Astrocyte of the spinal cord (primary cell): ENCODE data around the gene MTHFSD.

ENCODE experiments used
- DNase-seq: peaks from one replicate; pipeline ENCODE4 v3.0.0; 2011; ENCODE audit warnings: low read depth, low spot score
- H3K4me3 ChIP-seq: 2 replicates; pipeline ENCODE4 v1.5.1; 2011; ENCODE audit warnings: low read depth, mild to moderate bottlenecking, low read length, moderate library complexity
- in situ Hi-C: cut with HindIII; loops from 2 replicates; pipeline ENCODE4 v1.10.0; 2017; ENCODE audit warnings: low sequenced_read_pairs
- TF ChIP-seq, protein P1 (sequence below): IDR thresholded peaks from 2 replicates; pipeline ENCODE4 v1.5.1; 2012; ENCODE audit warnings: low read depth, mild to moderate bottlenecking, low read length, inconsistent platforms

Gene MTHFSD

GRCh38 chr16:86573646-86574508 lies 18.8 kb upstream of the MTHFSD start:
- H3K4me3 ChIP-seq: no peak overlapping the region
- TF ChIP-seq, protein P1, sequence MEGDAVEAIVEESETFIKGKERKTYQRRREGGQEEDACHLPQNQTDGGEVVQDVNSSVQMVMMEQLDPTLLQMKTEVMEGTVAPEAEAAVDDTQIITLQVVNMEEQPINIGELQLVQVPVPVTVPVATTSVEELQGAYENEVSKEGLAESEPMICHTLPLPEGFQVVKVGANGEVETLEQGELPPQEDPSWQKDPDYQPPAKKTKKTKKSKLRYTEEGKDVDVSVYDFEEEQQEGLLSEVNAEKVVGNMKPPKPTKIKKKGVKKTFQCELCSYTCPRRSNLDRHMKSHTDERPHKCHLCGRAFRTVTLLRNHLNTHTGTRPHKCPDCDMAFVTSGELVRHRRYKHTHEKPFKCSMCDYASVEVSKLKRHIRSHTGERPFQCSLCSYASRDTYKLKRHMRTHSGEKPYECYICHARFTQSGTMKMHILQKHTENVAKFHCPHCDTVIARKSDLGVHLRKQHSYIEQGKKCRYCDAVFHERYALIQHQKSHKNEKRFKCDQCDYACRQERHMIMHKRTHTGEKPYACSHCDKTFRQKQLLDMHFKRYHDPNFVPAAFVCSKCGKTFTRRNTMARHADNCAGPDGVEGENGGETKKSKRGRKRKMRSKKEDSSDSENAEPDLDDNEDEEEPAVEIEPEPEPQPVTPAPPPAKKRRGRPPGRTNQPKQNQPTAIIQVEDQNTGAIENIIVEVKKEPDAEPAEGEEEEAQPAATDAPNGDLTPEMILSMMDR: no peak
- in situ Hi-C loops: loop anchor here (25.0 kb wide), 1 partner anchor 488 kb away; no protein-coding TSS in a partner anchor
- no peak for DNase-seq

DNA sequence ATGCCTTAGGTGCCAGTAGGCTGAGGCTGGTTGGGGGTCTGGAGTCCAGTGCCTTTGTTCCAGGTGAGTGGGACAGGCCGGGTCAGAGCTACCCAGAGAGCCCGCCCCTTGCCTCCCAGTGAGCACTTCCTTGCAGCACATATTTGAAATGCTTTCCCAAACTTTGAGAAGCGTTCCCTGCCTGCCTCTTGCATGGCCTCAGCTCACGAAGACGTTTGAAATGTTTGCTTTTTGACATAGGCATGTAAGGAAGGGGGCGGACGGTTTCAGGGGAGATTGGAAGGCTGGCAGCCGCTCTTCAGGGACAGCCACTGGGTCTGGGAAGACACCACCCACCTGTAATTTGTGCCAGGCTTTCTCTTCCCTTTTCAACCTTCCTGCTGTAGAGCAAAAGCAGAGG lies 18.2 kb upstream of the MTHFSD start:
- in situ Hi-C loops: loop anchor here (25.0 kb wide), 1 partner anchor 489 kb away; no protein-coding TSS in a partner anchor
- DNase-seq: peak; percentile 43
- TF ChIP-seq, protein P1: no peak
- no peak overlapping the region for H3K4me3 ChIP-seq

DNA sequence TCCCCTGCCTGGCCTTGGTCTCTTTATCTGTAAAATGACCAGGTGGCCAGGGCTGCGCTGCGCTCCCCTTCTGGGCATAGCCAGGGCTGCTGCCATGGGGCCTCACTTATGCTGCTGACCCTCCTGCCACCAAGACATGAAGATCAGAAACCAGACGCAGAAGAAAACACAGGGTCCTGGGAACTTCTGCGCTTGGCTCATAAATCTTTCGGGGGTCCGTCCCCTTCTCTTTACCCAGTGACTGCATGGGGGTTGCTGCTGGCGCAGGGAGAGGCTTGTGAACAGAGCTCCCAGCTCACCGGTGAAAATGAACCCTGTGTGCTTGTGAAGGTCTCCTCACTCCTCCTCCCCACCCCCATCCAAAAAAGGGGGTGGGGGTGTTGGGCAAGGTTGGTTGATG lies 17.6 kb upstream of the MTHFSD start:
- H3K4me3 ChIP-seq: peak overlapping the region; percentile 5
- no peak for DNase-seq
- in situ Hi-C loops: loop anchor here (25.0 kb wide), 1 partner anchor 490 kb away; no protein-coding TSS in a partner anchor
- TF ChIP-seq, protein P1: no peak

- in situ Hi-C loops: loop anchor here (25.0 kb wide), 1 partner anchor 490 kb away; no protein-coding TSS in a partner anchor
- H3K4me3 ChIP-seq: peak overlapping the region; percentile 99
- TF ChIP-seq, protein P1: no peak
- peak; percentile 39 for DNase-seq
Observed at GRCh38 chr16:86572041-86572521, 17.0 kb upstream of the MTHFSD start.

GRCh38 chr16:86571530-86571915 lies 16.5 kb upstream of the MTHFSD start:
- TF ChIP-seq, protein P1: no peak
- DNase-seq: no peak
- peak overlapping the region; percentile 99 for H3K4me3 ChIP-seq
- in situ Hi-C loops: loop anchor here (25.0 kb wide), 1 partner anchor 491 kb away; no protein-coding TSS in a partner anchor

DNA sequence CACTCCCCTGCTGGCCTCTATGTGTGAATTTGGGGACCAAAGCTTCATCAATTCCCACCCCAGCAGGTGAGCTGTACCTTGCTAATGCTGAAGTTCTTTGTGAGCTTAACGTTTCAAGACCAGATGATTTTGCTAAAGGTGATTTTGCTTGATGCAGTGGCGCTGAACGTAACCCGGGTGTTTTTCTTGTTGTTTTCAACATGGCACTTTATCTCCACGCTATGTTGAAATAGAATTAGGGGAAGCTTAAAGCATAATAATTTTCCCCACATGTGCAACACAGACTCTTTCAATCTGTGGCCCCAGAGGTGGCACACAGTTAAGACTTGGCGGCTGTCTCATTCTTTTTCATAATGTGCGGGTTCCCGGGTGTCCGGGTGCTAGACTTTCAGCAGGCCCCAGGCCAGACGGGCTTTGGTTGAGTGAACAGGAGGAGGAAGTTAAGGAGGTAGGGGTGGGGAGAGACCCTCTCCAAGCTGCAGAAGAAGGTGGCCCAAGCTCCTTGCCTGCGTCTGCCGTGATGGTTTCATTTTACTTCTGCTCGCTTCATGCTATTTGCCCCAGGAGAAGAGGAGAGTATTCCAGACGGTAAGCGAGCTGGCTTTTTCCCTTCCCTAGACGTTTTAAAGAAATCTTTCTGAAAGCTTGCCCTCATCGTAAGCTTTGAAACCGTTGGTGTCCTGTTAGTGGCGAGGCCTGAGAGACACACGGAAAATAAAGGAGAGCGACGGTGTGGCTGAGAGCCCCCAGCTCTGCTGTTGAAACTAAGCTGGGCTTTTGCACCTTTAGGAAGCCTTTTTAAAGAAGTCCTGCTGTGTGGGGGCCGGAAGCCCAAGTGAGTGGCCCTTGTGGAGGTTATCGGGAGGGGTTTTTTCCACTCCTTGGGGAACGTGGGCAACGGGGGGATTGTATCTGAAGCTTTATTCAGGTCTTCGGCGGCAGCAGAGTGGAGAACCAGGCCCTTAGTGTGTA lies 15.8 kb upstream of the MTHFSD start:
- peak; percentile 61 for DNase-seq
- in situ Hi-C loops: loop anchor here (25.0 kb wide), 1 partner anchor 491 kb away; no protein-coding TSS in a partner anchor
- TF ChIP-seq, protein P1: no peak
- peak overlapping the region; percentile 99 for H3K4me3 ChIP-seq
